HepG2 (cell line): ENCODE measurements around the gene DENND5A.

Source experiments
- BRD4 ChIP-seq: sonication (generic); formaldehyde crosslinking; IDR thresholded peaks from 2 replicates; pipeline ENCODE4 v1.4.0; 2020; ENCODE audit warnings: missing genetic modification reagents
- POLR2A ChIP-seq, 2 experiments: IDR thresholded peaks; 2 replicates each; pipeline ENCODE4 v1.6.1; 2011; ENCODE audit warnings: low read depth in 2 of 2, low read length in 2 of 2, mild to moderate bottlenecking in 1 of 2, moderate library complexity in 1 of 2; ENCODE audit not compliant: insufficient read depth in 1 of 2
- SMAD3 ChIP-seq: sonication (generic); formaldehyde crosslinking; IDR thresholded peaks from 2 replicates; pipeline ENCODE4 v1.4.0; 2020; ENCODE audit warnings: missing genetic modification reagents
- SRSF9 ChIP-seq: fragments of 200-400 bp; formaldehyde crosslinking; IDR thresholded peaks from 2 replicates; pipeline ENCODE4 v1.6.1; 2018; ENCODE audit warnings: borderline replicate concordance, mild to moderate bottlenecking, low read depth, low read length; ENCODE audit not compliant: insufficient read depth, poor library complexity, severe bottlenecking

DNA sequence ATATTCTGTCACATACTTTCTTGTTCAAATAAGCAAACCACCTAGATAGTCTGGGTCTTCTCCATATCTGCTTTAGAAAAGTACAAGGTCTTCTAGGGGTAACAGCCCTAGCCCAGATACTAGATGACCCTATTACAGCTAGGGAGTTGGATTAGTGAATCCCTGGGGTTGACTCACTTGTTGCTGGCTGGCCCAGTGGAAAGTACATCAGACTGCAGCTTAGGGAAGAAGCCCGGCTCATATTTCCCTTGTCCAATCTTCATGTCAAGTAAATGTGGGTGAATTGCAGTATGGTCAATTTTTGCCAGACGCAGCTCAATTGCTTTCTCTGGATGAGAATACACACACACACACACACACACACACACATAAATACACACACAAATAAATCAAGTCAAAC lies 94.7 kb downstream of the DENND5A start:
- TF ChIP-seq SRSF9 (no peak), BRD4 (no peak), POLR2A (IDR thresholded peaks at IDR 0.05; ENCODE audit: insufficient read depth in 1 of 2, low read depth in 2 of 2, low read length in 2 of 2) (no peak), SMAD3 (CRISPR knock-in tag) (no peak)
